ENCODE measurements around the gene ANGEL1. TPM values are rescaled to one million over a fixed set of nuclear protein-coding genes. Genes with fewer than 3 reads are reported as not detected.

Gene ANGEL1
- polyA plus RNA-seq, 1 experiment = 12.8 TPM

GRCh38 chr14:76778546-76779215 lies 34.0 kb downstream of the ANGEL1 start:
- peaks cover 5% of the 10 kb centered on the region; the same call in 1 of the 2 replicates for H3K9me3 ChIP-seq (ENCODE audit: control insufficient read depth, insufficient read depth, low read length)
- TF ChIP-seq CTCF (IDR thresholded peaks at IDR 0.05; ENCODE audit: low read depth, low read length) = no peak
- DNase-seq (ENCODE audit: low read depth, low spot score) = no peak
- POLR2A ChIA-PET = no interaction called here
- H3K27me3 ChIP-seq (ENCODE audit: control insufficient read depth, insufficient read depth, low read length) = no peaks in the 10 kb centered on the region
- CTCF ChIA-PET = no interaction called here
- H3K27ac ChIP-seq (ENCODE audit: low read depth, low read length) = no peak overlapping the region
- H3K4me3 ChIP-seq (ENCODE audit: low read depth, low read length) = no peak overlapping the region

- no peak for TF ChIP-seq CTCF (IDR thresholded peaks at IDR 0.05; ENCODE audit: low read depth, low read length)
- Histone ChIP-seq H3K9me3 (ENCODE audit: control insufficient read depth, insufficient read depth, low read length) (peaks cover 5% of the 10 kb centered on the region; the same call in 1 of the 2 replicates), H3K4me3 (ENCODE audit: low read depth, low read length) (no peak overlapping the region), H3K27ac (ENCODE audit: low read depth, low read length) (no peak overlapping the region), H3K27me3 (ENCODE audit: control insufficient read depth, insufficient read depth, low read length) (no peaks in the 10 kb centered on the region)
- ChIA-PET CTCF (no interaction called here), POLR2A (no interaction called here)
- no peak for DNase-seq (ENCODE audit: low read depth, low spot score)
Measured at GRCh38 chr14:76777721-76778120, 35.0 kb downstream of the ANGEL1 start.

GRCh38 chr14:76776428-76777251 lies 36.0 kb downstream of the ANGEL1 start:
- POLR2A ChIA-PET = interaction anchor here (0.6 kb wide), 1 partner anchor 34 kb away, joined by 4 read pairs; no protein-coding TSS in a partner anchor
- Histone ChIP-seq H3K27me3 (ENCODE audit: control insufficient read depth, insufficient read depth, low read length) (no peaks in the 10 kb centered on the region), H3K9me3 (ENCODE audit: control insufficient read depth, insufficient read depth, low read length) (peaks cover 5% of the 10 kb centered on the region; the same call in 1 of the 2 replicates), H3K27ac (ENCODE audit: low read depth, low read length) (no peak overlapping the region), H3K4me3 (ENCODE audit: low read depth, low read length) (no peak overlapping the region)
- TF ChIP-seq CTCF (IDR thresholded peaks at IDR 0.05; ENCODE audit: low read depth, low read length) = no peak
- no peak for DNase-seq (ENCODE audit: low read depth, low spot score)
- CTCF ChIA-PET = interaction anchor here (1.9 to 2.2 kb wide), 2 partner anchors 8 to 67 kb away, joined by 10 to 16 read pairs; no protein-coding TSS in a partner anchor

GRCh38 chr14:76775695-76776427 lies 36.8 kb downstream of the ANGEL1 start:
- no peak for DNase-seq (ENCODE audit: low read depth, low spot score)
- H3K27me3 ChIP-seq (ENCODE audit: control insufficient read depth, insufficient read depth, low read length) = no peaks in the 10 kb centered on the region
- no peak overlapping the region for H3K27ac ChIP-seq (ENCODE audit: low read depth, low read length)
- ChIA-PET POLR2A (no interaction called here), CTCF (interaction anchor here (1.9 to 2.2 kb wide), 2 partner anchors 9 to 66 kb away, joined by 10 to 16 read pairs; no protein-coding TSS in a partner anchor)
- no peak overlapping the region for H3K4me3 ChIP-seq (ENCODE audit: low read depth, low read length)
- peaks cover 5% of the 10 kb centered on the region; the same call in 1 of the 2 replicates for H3K9me3 ChIP-seq (ENCODE audit: control insufficient read depth, insufficient read depth, low read length)
- TF ChIP-seq CTCF (IDR thresholded peaks at IDR 0.05; ENCODE audit: low read depth, low read length) = no peak

Data from AG04450 (cell line).